ENCODE data around the gene FAM120A.

GRCh38 chr9:93459432-93459847 lies 8.0 kb downstream of the FAM120A start:
- TF ChIP-seq CTCF (conservative IDR thresholded peaks at IDR 0.05) (no peak), ZFX (IDR thresholded peaks at IDR 0.05) (no peak)

All from C4-2B (cell line).